ENCODE data around the gene CCR3.

GRCh38 chr3:46297658-46298423, 55.6 kb downstream of the CCR3 start:
- TF ChIP-seq POLR2A (IDR thresholded peaks at IDR 0.05; ENCODE audit: borderline replicate concordance, extremely low read depth, insufficient read depth, insufficient read length): no peak
- TF ChIP-seq RAD21 (IDR thresholded peaks at IDR 0.05; ENCODE audit: low read depth): no peak
- no peak for TF ChIP-seq EZH2 (IDR thresholded peaks at IDR 0.05)
- TF ChIP-seq POLR2AphosphoS5 (IDR thresholded peaks at IDR 0.05; ENCODE audit: low read depth, low read length): no peak
- TF ChIP-seq MAX (IDR thresholded peaks at IDR 0.05): no peak

Measured in HCT116 (cell line).